HG02943 (cell line): ENCODE results near the gene KLRF2.

Source experiments
- ATAC-seq: cut with Tn5 transposase; IDR thresholded peaks from one replicate; pipeline ENCODE4 v1.9.1; 2021; ENCODE audit warnings: mild to moderate bottlenecking, low read depth, moderate library complexity; ENCODE audit not compliant: unreplicated experiment

KLRF2 gene

GRCh38 chr12:9883175-9883574 lies 1.9 kb downstream of the KLRF2 start:
- no peak for ATAC-seq

DNA sequence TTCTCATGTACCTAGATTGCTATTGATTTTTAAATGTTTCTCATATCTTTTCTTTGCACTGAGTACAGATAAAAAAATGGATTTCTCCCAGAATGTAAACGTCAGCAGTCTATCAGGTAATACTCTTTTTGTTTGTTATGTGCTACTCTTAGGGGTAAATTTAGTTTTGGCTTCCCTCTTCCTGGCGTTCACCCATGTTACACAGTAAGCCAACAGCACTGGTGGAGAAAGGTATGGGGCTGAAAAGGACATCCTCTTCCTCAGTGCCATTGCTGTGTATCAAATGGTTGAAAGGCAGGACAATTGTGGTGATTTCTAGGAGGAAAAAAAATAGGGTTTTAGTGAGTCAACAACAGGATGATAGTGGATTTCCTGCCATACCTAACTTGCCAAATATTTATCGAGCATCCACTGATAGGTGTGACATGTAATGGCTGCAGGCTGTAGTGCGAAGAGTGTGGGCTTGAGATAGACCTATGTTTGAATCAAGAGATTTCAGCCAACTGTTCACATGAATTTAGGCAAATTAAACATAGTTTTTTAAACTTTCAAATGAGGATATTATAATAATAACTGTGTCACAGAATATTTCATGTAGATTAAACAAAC lies 7.5 kb downstream of the KLRF2 start:
- no peak for ATAC-seq

DNA sequence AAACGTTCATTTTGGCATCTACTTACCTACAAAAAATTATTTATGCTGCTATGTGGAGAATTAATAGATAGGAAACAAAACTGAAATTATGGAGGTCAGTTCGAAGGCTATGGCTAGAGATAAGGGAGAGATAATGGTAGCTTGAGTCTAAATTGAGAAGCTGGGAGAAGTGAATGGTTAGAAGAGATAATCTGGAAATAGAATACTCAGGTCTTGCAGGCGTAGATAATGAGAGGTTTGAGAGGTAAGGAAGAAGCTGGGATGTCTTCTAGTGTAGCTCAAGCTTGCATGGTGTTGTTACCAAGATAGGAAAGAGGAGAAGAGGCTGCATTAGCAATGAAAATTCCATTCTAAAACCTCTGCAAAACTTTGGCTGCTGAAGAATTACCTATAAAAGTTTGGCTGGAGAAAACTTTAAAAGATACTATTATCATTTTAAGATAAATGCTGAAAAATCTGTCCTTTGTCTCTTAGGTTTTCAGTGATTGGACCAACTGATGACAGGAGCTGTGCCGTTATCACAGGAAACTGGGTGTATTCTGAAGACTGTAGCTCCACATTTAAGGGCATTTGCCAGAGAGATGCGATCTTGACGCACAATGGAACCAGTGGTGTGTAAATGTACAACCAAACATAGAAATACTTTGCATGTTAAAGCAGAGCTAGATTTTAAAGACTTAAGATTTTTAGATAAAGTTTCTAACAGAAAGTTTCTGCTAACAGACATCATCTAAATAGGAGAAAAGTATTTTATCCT lies 14.1 kb downstream of the KLRF2 start:
- no peak for ATAC-seq

DNA sequence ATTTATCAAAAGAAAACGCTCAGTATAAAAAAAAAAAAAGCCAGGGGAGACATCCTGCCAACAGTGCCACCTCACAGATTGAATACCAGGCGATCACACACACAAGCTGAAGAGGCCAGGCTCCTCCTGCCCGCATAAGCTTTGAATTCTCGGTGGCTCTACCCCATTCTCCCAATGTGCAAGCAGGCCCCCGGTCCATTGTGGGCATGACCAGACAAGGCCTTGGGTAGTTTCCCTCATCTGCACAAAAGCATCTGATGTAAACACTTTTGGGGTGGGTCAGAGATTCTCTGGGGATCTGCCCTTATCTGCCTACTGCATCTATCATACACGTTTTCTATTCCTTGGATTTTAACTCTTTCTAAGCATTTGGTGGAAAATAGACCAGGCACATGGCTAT lies 16.2 kb downstream of the KLRF2 start:
- ATAC-seq: no peak

- ATAC-seq: no peak
Observed at GRCh38 chr12:9899209-9899608, 17.9 kb downstream of the KLRF2 start.

- ATAC-seq: no peak
Observed at GRCh38 chr12:9900930-9901329, 19.6 kb downstream of the KLRF2 start.

DNA sequence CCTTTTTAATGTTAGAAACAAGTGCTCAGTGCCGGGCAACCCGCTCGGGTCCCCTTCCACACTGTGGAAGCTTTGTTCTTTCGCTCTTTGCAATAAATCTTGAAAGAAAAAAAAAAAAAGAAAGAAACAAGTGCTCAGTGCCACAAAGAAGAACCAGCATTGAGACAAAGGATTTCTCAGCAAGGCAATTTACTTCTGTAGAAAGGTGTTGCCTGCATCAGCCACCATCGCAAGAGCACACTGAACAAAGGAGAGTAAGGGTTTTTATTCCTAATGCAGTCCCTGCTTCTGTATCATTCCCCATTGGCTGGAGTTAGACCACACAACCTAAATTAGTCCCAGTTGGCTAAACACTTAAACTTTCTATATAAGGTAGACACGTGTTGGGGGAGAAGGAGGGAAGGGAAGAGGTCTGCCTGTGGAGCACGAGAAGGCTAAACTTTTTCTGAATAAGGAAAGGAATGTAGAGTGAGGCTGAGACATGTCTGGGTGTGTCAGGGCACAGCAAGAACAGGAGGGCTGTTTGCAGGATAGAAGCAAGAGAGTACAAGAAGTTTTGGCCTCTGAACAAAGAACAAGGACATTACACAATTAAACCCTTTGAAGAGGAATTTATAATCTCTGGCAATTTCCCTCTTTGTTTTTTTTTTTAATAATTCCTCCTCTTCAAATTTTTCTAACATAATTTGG lies 21.4 kb downstream of the KLRF2 start:
- no peak for ATAC-seq

DNA sequence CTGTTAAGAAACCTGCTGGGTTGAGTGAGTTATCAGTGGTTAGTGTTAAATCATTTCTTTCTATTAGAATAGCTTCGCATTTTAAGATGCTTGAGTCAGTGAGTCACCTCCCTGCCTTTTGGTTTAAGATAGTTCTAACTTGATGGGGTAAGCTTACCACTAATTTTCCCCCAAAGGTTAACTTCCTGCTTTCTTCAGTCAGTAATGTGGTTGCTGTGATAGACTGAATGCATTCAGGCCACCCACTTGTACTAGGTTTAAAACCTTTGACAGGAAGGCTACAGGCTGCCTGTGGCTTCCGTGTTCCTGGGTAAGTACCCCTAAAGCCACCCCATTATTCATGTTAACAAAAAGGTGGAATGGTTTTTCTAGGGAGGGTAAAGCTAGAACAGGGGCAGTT lies 25.6 kb downstream of the KLRF2 start:
- ATAC-seq: no peak

GRCh38 chr12:9907769-9908168 lies 26.5 kb downstream of the KLRF2 start:
- no peak for ATAC-seq

DNA sequence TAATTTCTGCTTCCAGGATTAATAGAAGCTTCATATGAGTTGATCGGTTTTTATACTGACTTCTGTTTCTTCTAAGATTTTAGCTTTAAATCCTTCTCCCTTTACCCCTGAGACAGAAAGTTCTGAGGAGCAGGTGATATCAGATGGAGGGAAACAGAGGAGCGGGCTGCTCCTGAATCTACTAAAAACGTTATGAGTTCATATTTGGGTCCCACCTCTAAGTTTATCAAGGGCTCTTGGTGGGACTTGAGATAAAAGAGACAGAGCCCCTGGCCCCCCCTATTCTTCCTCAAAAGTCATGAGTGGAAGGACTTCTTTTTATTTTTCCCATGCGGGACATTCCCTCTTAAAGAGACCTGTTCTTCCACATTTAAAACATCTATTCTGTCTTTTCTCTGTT lies 27.1 kb downstream of the KLRF2 start:
- no peak for ATAC-seq

GRCh38 chr12:9909724-9910123 lies 28.4 kb downstream of the KLRF2 start:
- ATAC-seq: no peak

GRCh38 chr12:9910716-9911421 lies 29.6 kb downstream of the KLRF2 start:
- no peak for ATAC-seq

DNA sequence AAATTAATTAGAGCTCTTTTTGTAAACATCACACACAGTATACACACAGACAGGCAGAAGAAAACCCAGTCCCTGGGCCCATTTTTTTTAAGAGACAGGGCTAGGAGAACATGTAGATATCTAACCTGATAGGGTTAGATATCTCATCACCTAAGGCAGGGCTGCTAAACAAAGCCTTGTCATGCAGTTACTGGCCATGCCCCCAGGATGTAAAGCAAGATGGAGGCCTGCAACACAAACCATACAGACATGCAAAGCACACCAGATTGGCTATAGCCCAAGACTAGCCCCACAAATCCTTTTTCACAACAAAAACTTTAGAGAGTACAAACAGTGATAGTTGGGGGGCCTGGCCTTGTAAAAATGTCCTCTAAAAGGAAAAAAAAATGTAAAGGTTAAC lies 30.4 kb downstream of the KLRF2 start:
- ATAC-seq: no peak

- no peak for ATAC-seq
Observed at GRCh38 chr12:9919443-9919842, 38.2 kb downstream of the KLRF2 start.

DNA sequence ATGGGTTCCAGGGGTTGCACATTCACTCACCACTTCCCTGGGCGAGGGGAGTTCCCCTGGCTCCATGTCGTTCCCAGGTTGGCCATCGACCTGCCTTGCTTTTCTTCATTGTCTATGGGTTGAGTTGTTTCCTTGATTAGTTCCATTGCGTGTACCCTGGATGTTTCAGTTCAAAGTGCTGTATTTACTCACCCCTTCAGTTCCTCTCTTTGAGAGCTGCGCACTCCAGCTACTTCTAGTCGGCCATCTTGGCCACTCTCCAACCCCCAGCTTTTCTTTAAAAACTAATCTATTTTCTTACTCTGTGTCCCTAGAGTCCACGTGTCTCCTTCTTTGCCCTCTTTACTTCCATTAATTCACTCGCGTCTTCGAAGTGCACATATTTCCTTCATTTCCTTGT lies 39.2 kb downstream of the KLRF2 start:
- ATAC-seq: no peak

DNA sequence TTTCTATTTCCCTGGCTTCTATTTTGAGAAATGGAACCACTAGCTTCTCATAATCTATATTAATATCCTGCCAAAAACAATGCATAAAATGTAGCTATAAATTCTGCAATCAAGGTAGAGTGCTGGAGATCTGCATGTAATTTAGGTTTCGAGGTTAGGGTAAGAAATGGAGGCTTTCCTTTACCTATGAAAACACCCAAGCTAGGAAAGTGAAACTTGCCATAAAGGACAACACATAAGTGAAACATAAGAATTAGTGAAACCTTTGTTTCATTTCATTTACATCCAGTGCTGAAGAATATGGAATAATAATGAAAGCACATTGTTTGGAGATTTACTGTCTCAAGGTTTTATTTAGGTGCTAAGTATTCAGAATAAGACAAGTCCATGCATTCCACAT lies 41.1 kb downstream of the KLRF2 start:
- ATAC-seq: no peak

DNA sequence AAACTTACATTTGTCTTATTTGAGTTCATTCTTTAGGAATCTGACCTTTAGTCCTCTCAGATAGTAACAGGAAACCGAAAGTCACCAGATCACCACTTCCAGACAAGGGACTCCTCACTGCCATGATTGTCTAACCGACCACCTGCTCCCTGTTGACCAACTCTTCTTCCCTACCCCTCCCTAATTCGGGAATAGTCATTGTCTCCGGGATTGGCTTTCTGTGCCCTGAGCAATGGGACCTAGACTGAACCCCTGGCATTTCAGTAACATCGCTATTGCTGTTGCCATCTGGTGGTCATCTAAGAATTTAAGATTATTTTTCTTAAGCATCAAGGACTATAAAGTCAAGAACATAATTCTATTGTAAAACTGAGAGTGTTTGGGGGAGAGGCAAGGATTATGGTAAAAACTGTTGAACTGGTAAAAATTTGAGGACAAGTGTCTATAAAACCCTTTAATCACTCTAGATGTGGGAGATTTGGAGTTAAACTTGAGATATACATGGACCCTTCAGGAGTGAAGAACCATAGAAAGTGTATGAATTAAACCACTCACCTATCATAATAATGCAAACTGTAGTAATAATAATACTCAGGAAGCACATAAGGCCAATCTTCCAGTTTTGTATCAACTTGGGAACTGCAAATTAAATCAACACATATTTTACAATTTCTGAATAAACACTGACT lies 44.6 kb downstream of the KLRF2 start:
- no peak for ATAC-seq

- ATAC-seq: no peak
Observed at GRCh38 chr12:9926876-9927275, 45.6 kb downstream of the KLRF2 start.

GRCh38 chr12:9928607-9929006 lies 47.3 kb downstream of the KLRF2 start:
- ATAC-seq: no peak

GRCh38 chr12:9931245-9931644 lies 50.0 kb downstream of the KLRF2 start:
- no peak for ATAC-seq

DNA sequence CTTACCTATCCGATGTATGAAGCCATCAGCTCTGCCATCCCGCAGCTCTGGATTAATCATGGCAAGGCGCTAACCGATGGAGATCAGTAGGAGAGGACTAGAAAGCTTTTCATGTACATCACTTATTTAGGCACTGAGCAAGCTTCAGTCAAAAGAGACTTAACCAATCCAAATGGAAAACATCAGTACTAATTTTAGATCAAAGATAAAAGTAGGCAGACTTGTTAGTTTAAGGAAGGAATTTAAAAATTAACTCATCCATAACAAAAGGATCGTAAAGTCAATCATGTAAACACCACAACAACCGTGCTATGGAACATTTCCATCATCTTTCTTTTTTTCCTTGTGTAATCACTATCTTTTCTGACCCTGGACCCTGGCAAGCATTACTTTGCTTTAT lies 51.0 kb downstream of the KLRF2 start, which contains the start of gene CLEC2A:
Gene CLEC2A, minus strand, starts transcription at position 101 of the 400 bp plus-strand sequence. Its CDS starts 41 bp downstream, at position 60.
- no peak for ATAC-seq
